CD14-positive monocyte (primary cell): Measurements from ENCODE around the gene ANKRD39. TPM values are rescaled to one million over a fixed set of nuclear protein-coding genes. Genes with fewer than 3 reads are reported as not detected.

ENCODE experiments used
- DNase-seq, 3 donors: peaks; one replicate each; pipeline ENCODE4 v3.0.0-alpha.2; 2011 to 2022
- H2AFZ ChIP-seq: 2 replicates; pipeline ENCODE4 v1.6.0; 2012; ENCODE audit warnings: mild to moderate bottlenecking, low read depth, low read length, inconsistent platforms; ENCODE audit not compliant: insufficient read depth, poor library complexity, severe bottlenecking
- H3K27ac ChIP-seq, 2 donors: 1 replicate in 1 of 2; 2 replicates in 1 of 2; pipeline ENCODE4 v1.5.1; 2012 to 2013; ENCODE audit warnings: low read length in 2 of 2, control low read depth in 1 of 2, inconsistent platforms in 1 of 2, low read depth in 1 of 2, mild to moderate bottlenecking in 1 of 2
- H3K27me3 ChIP-seq, 2 donors: one replicate each; pipeline versions ENCODE4 v1.6.0 to v1.6.1; 2011 to 2013; ENCODE audit warnings: low read length in 2 of 2; ENCODE audit not compliant: control insufficient read depth in 2 of 2, insufficient read depth in 2 of 2
- H3K36me3 ChIP-seq, 2 donors: replicated peaks in 1 of 2; 1 replicate in 1 of 2; 2 replicates in 1 of 2; pipeline versions ENCODE4 v1.5.1 to v1.6.1; 2012 to 2013; ENCODE audit warnings: low read length in 2 of 2, control low read depth in 1 of 2, inconsistent platforms in 1 of 2, mild to moderate bottlenecking in 1 of 2; ENCODE audit not compliant: insufficient read depth in 2 of 2, control insufficient read depth in 1 of 2
- H3K4me1 ChIP-seq, 2 donors: 1 replicate in 1 of 2; 2 replicates in 1 of 2; pipeline versions ENCODE4 v1.5.1 to v1.6.1; 2012 to 2013; ENCODE audit warnings: low read length in 2 of 2, control low read depth in 1 of 2, inconsistent platforms in 1 of 2, mild to moderate bottlenecking in 1 of 2, moderate library complexity in 1 of 2; ENCODE audit not compliant: insufficient read depth in 2 of 2, control insufficient read depth in 1 of 2
- H3K4me2 ChIP-seq: replicated peaks from 2 replicates; pipeline ENCODE3; 2012; ENCODE audit warnings: low read length, moderate library complexity, mild to moderate bottlenecking; ENCODE audit not compliant: poor library complexity, severe bottlenecking; ENCODE audit errors: extremely low read depth
- H3K4me3 ChIP-seq, 3 experiments: fragments of 200-600 bp in 1 of 3; sonication (generic) in 1 of 3; replicated peaks in 1 of 3; 1 replicate in 2 of 3; 2 replicates in 1 of 3; pipeline ENCODE4 v1.5.1; 2011 to 2013; ENCODE audit warnings: low read length in 3 of 3, mild to moderate bottlenecking in 3 of 3, control low read depth in 2 of 3, low read depth in 2 of 3, inconsistent platforms in 1 of 3, moderate library complexity in 1 of 3
- H3K79me2 ChIP-seq: 2 replicates; pipeline ENCODE4 v1.6.0; 2012; ENCODE audit warnings: mild to moderate bottlenecking, control low read depth, inconsistent platforms, low read length, moderate library complexity; ENCODE audit not compliant: insufficient read depth
- H3K9ac ChIP-seq: 2 replicates; pipeline ENCODE4 v1.6.0; 2017; ENCODE audit warnings: low read length, mild to moderate bottlenecking; ENCODE audit not compliant: insufficient read depth, poor library complexity, severe bottlenecking
- H3K9me3 ChIP-seq, 2 donors: replicated peaks in 1 of 2; 1 replicate in 1 of 2; 2 replicates in 1 of 2; pipeline versions ENCODE4 v1.5.1 to v1.6.1; 2012 to 2013; ENCODE audit warnings: low read length in 2 of 2, control low read depth in 1 of 2; ENCODE audit not compliant: control insufficient read depth in 1 of 2, insufficient read depth in 1 of 2
- H4K20me1 ChIP-seq: 2 replicates; pipeline ENCODE4 v1.6.0; 2012; ENCODE audit warnings: mild to moderate bottlenecking, low read length, control low read depth, moderate library complexity; ENCODE audit not compliant: insufficient read depth
- H3K27ac Mint-ChIP-seq, 7 donors: one replicate each; pipeline ENCODE4 v1.8.0; 2020; ENCODE audit warnings: mild to moderate bottlenecking in 7 of 7, mixed read lengths in 7 of 7, moderate library complexity in 6 of 7, inconsistent platforms in 2 of 7
- H3K27me3 Mint-ChIP-seq, 3 donors: one replicate each; pipeline ENCODE4 v1.8.0; 2021 to 2022; ENCODE audit warnings: low read depth in 3 of 3, mild to moderate bottlenecking in 3 of 3, mixed read lengths in 3 of 3, moderate library complexity in 3 of 3, inconsistent platforms in 1 of 3
- H3K36me3 Mint-ChIP-seq, 2 donors: one replicate each; pipeline ENCODE4 v1.8.0; 2020; ENCODE audit warnings: mixed read lengths in 2 of 2, inconsistent platforms in 1 of 2, mild to moderate bottlenecking in 1 of 2
- H3K4me1 Mint-ChIP-seq: one replicate; pipeline ENCODE4 v1.8.0; 2020; ENCODE audit warnings: mild to moderate bottlenecking, mixed read lengths
- H3K4me3 Mint-ChIP-seq, 2 donors: one replicate each; pipeline ENCODE4 v1.8.0; 2020; ENCODE audit warnings: mild to moderate bottlenecking in 2 of 2, mixed read lengths in 2 of 2, moderate library complexity in 1 of 2
- H3K9me3 Mint-ChIP-seq, 7 donors: one replicate each; pipeline ENCODE4 v1.8.0; 2020 to 2022; ENCODE audit warnings: mixed read lengths in 7 of 7, mild to moderate bottlenecking in 6 of 7, moderate library complexity in 6 of 7, inconsistent platforms in 2 of 7
- CTCF ChIP-seq: fragments of 200-600 bp; IDR thresholded peaks from one replicate; pipeline ENCODE4 v1.8.0; 2022; ENCODE audit warnings: antibody characterized with exemption, mild to moderate bottlenecking
- WGBS: methylation state at CpG from one replicate; pipeline ENCODE4 v1.1.5; 2013; ENCODE audit warnings: missing lambda C conversion rate; ENCODE audit not compliant: insufficient coverage; 5-methylcytosine and 5-hydroxymethylcytosine counted together
- intact Hi-C, 2 donors: fragments of 100-400 bp; cut with micrococcal nuclease; formaldehyde crosslinking; loops; one replicate each; pipeline versions ENCODE4 v1.15.0 to v1.15.1; 2023
- polyA plus RNA-seq, 3 donors: library from polyadenylated mRNA; depleted of rRNA in 1 of 3; unstranded in 2 of 3; stranded (reverse) in 1 of 3; fragments of 300-500 nt in 2 of 3; fragments of >200 nt in 1 of 3; fragmentation: Illumina TruSeq in 2 of 3; gene quantifications; 1 replicate in 2 of 3; 2 replicates in 1 of 3; pipeline ENCODE4 v1.2.3, GENCODE V29; 2012 to 2021

ANKRD39 gene
- polyA plus RNA-seq, 3 donors, result 6.2 to 9.7 (median 9.0) TPM

- H3K36me3 Mint-ChIP-seq, result peaks cover 52 to 60% of the 10 kb centered on the region in 2 donors
Observed at GRCh38 chr2:96821113-96821675, 36.6 kb downstream of the ANKRD39 start.

GRCh38 chr2:96819876-96820511 is 37.8 kb downstream of the ANKRD39 start:
- WGBS, result 98% methylated on average over 12 of the region's 12 CpGs
- H3K27ac ChIP-seq, result no peak overlapping the region
- H2AFZ ChIP-seq, result no peak overlapping the region
- intact Hi-C loops, result loop anchor here (5.0 to 10.0 kb wide), 3 partner anchors 37 to 58 kb away; partner anchors contain the start of genes ANKRD39 (in 2 of the 2) and CNNM4 (in 2 of the 2)
- no peak for DNase-seq
- Mint-ChIP-seq H3K4me3 (no peak overlapping the region), H3K9me3 (no peaks in the 10 kb centered on the region), H3K4me1 (peaks cover 50% of the 10 kb centered on the region), H3K27me3 (peaks cover 6 to 13% (median 8%) of the 10 kb centered on the region in 3 donors), H3K27ac (no peak overlapping the region), H3K36me3 (peaks cover 42 to 50% of the 10 kb centered on the region in 2 donors)
- peaks cover 76% of the 10 kb centered on the region for H4K20me1 ChIP-seq
- no peak for TF ChIP-seq CTCF
- peaks cover 22 to 33% of the 10 kb centered on the region in 2 donors for H3K4me1 ChIP-seq
- no peak overlapping the region for H3K4me2 ChIP-seq
- peaks cover 13 to 45% of the 10 kb centered on the region in 2 donors for H3K36me3 ChIP-seq
- no peak overlapping the region for H3K4me3 ChIP-seq
- no peaks in the 10 kb centered on the region for H3K9me3 ChIP-seq
- H3K79me2 ChIP-seq, result peaks cover 25% of the 10 kb centered on the region
- no peak overlapping the region for H3K9ac ChIP-seq
- H3K27me3 ChIP-seq, result no peaks in the 10 kb centered on the region

More at GRCh38 chr2:96821113-96821675, 36.6 kb downstream of the ANKRD39 start:
- H2AFZ ChIP-seq, result no peak overlapping the region
- no peak overlapping the region for H3K4me3 Mint-ChIP-seq
- no peaks in the 10 kb centered on the region for H3K9me3 Mint-ChIP-seq
- peaks cover 76% of the 10 kb centered on the region for H4K20me1 ChIP-seq
- peaks cover 25% of the 10 kb centered on the region for H3K79me2 ChIP-seq
- peaks cover 24 to 55% of the 10 kb centered on the region in 2 donors for H3K36me3 ChIP-seq
- 100% methylated on average over 2 of the region's 11 CpGs for WGBS
- no peaks in the 10 kb centered on the region for H3K27me3 ChIP-seq
- DNase-seq, result no peak
- intact Hi-C loops, result no loop called here
- H3K9me3 ChIP-seq, result no peaks in the 10 kb centered on the region
- H3K4me1 Mint-ChIP-seq, result peaks cover 43% of the 10 kb centered on the region
- no peak for TF ChIP-seq CTCF
- no peak overlapping the region for H3K4me2 ChIP-seq
- no peak overlapping the region for H3K4me3 ChIP-seq
- H3K27ac Mint-ChIP-seq, result peak overlapping the region in 2 of 7 donors; percentile 5 to 21
- H3K4me1 ChIP-seq, result peaks cover 17 to 26% of the 10 kb centered on the region in 2 donors
- no peak overlapping the region for H3K27ac ChIP-seq
- H3K9ac ChIP-seq, result no peak overlapping the region
- peaks cover 6 to 13% (median 8%) of the 10 kb centered on the region in 3 donors for H3K27me3 Mint-ChIP-seq
